ENCODE data around the gene PHF12.

PHF12 gene

DNA sequence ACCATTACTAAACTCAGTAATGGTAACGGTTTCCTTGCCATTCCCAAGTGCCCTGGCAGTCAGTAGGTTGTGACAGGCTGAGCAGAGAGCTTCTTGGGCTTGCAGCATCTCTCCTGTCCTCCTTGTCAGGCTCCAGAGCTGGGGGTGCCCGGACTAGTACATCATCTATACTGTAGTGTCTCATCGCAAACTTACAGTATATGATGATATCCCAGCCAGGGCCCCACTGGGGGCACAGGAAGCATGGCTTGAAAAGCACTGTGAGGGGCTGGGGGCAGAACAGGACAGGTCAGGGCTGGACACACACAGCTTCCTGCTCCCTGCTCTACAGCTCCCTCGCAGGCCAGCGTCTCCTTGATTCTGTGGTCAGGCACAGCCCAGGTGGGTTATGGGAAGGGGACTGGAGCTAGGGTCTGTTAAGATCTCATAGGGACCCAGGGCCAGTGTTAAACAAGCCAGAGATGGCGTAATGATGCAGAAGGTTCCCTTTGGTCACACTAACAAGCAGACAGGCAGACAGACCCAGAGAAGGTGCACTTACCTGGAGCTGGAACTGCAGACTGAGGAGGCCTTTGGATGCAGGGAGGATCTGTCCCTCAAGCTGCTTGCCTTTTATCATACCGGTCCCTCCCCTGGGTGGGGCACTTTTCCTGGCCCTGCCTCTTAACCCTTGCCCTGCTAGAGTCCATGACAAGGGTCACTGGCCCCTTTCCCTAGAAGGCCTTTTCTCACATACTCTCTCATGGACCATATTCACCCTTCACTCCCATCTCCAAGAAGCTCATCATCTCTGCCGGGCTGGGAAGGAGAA, 89.7 kb downstream of the PHF12 start:
- TF ChIP-seq, protein P1, sequence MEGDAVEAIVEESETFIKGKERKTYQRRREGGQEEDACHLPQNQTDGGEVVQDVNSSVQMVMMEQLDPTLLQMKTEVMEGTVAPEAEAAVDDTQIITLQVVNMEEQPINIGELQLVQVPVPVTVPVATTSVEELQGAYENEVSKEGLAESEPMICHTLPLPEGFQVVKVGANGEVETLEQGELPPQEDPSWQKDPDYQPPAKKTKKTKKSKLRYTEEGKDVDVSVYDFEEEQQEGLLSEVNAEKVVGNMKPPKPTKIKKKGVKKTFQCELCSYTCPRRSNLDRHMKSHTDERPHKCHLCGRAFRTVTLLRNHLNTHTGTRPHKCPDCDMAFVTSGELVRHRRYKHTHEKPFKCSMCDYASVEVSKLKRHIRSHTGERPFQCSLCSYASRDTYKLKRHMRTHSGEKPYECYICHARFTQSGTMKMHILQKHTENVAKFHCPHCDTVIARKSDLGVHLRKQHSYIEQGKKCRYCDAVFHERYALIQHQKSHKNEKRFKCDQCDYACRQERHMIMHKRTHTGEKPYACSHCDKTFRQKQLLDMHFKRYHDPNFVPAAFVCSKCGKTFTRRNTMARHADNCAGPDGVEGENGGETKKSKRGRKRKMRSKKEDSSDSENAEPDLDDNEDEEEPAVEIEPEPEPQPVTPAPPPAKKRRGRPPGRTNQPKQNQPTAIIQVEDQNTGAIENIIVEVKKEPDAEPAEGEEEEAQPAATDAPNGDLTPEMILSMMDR (IDR thresholded peaks at IDR 0.05; ENCODE audit: control insufficient read depth, extremely low read depth, insufficient read depth) = no peak
- H3K4me3 ChIP-seq (ENCODE audit: low read depth, low read length) = no peak overlapping the region
- DNase-seq (ENCODE audit: low read depth) = no peak

DNA sequence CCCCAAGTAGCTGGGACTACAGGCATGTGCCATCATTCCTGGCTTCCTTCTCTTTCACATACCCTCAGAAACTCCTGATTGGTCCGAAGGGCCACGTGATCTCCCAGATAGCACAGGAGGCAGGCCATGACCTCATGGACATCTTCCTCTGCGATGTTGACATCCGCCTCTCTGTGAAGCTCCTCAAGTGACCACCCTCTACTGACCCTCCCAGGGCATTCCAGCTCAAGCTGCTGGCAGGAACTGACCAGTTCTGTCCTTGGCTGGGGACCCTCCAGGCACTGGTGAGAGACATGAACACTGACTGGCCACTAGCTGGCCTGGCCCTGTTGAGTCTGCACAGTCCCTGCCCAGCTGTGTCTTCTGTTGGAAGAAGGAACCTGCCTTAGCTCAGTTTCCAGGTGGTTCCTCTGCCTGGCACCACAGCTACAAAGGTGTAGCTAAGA, 90.9 kb downstream of the PHF12 start:
- TF ChIP-seq, protein P1 (IDR thresholded peaks at IDR 0.05; ENCODE audit: control insufficient read depth, extremely low read depth, insufficient read depth) = no peak
- DNase-seq (ENCODE audit: low read depth) = no peak
- H3K4me3 ChIP-seq (ENCODE audit: low read depth, low read length) = no peak overlapping the region

DNA sequence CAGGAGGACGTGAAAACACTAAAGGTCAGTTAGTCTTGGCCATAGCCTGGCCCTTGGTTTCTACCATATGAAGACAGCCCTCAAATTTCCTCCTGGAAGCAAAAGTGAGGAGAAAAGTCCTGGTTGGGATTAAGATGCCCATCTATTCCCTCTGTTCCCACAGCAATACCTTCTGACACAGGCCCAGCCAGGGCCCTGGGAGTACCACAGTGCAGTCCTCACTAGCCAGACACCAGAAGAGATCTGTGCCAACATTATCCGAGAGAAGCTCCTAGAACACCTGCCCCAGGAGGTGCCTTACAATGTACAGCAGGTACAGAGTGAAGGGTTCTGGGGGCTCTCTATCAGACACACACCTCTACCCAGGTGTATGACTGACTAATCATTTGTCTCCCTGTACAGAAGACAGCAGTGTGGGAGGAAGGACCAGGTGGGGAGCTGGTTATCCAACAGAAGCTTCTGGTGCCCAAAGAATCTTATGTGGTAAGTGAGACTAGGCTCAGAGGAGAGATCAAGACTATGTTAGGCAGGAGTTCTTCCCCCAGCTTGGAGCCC, 92.4 kb downstream of the PHF12 start:
- no peak overlapping the region for H3K4me3 ChIP-seq (ENCODE audit: low read depth, low read length)
- DNase-seq (ENCODE audit: low read depth) = no peak
- TF ChIP-seq, protein P1 (IDR thresholded peaks at IDR 0.05; ENCODE audit: control insufficient read depth, extremely low read depth, insufficient read depth) = no peak

DNA sequence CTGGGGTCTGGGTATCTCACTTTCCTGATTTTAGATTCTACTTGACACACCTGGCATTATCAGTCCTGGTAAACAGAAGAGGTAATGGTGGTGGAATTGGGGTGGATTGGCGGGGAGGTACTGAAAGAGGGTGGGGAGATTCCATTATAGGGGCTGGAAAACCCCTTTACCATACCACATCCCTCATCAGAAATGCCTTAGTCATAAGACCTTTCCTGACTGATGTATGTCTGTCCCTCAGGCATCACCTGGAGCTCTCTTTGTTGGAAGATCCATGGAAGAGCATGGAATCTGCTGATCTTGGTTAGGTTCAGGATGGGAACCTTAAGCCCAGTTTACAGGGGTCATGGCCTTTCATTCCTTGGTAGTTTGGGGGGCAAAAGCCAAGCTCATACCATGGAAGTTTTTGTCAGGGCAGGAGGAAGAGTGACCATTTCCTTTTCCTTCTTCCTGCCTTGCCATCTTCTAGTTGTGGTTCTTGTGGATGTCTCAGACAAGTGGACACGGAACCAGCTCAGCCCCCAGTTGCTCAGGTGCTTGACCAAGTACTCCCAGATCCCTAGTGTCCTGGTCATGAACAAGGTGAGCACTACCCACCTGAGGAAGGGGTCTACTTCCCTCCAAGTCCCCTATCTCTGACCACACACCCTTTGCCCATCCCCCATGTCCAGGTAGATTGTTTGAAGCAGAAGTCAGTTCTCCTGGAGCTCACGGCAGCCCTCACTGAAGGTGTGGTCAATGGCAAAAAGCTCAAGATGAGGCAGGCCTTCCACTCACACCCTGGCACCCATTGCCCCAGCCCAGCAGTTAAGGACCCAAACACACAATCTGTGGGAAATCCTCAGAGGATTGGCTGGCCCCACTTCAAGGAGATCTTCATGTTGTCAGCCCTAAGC, 93.2 kb downstream of the PHF12 start:
- no peak overlapping the region for H3K4me3 ChIP-seq (ENCODE audit: low read depth, low read length)
- TF ChIP-seq, protein P1 (IDR thresholded peaks at IDR 0.05; ENCODE audit: control insufficient read depth, extremely low read depth, insufficient read depth) = no peak
- no peak for DNase-seq (ENCODE audit: low read depth)

DNA sequence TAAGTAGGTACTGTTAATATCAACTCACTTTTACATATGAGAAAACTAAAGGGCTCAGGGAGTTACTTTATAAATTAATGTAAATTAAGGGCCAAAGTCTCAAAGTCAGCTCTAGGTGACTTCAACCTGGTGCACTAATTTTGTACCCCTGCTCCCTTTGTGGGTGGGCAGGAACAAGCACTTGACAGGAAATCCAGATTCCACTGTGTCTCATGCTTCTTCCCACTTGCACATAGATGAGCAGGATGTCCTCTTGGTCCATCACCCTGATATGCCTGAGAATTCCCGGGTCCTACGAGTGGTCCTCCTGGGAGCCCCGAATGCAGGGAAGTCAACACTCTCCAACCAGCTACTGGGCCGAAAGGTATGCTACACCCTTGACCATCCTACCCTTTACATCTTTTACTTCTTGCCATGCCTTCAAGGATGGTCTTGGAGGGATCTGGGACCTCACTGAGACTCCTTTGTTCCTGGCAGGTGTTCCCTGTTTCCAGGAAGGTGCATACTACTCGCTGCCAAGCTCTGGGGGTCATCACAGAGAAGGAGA, 95.2 kb downstream of the PHF12 start:
- peak overlapping the region; percentile 97 for H3K4me3 ChIP-seq (ENCODE audit: low read depth, low read length)
- no peak for DNase-seq (ENCODE audit: low read depth)

DNA sequence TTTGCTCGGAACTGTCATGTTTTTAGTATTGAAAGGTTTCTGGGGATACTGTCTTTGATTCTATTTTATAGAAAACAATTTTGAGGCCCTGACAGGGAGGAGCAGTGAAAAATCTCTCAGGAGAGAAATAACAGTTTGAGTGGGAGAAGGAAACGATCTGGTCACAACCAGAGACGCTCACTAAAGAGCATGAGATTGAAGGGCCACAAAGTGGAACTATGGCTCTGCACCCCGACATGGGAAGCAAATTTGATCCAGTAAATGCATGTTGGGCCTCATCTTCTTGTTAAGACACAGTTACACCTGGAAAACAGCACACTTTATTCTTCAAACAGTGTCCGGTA, 96.0 kb downstream of the PHF12 start:
- H3K4me3 ChIP-seq (ENCODE audit: low read depth, low read length) = peak overlapping the region; percentile 97
- no peak for DNase-seq (ENCODE audit: low read depth)
- TF ChIP-seq, protein P1 (IDR thresholded peaks at IDR 0.05; ENCODE audit: control insufficient read depth, extremely low read depth, insufficient read depth) = no peak

More for the DNA sequence above, 95.2 kb downstream of the PHF12 start:
- TF ChIP-seq, protein P1 (IDR thresholded peaks at IDR 0.05; ENCODE audit: control insufficient read depth, extremely low read depth, insufficient read depth) = no peak
